ENCODE data around the gene TRHDE.

Gene TRHDE

GRCh38 chr12:72297666-72298065 is 25.5 kb downstream of the TRHDE start:
- FAIRE-seq (no peak), DNase-seq (ENCODE audit: insufficient read length, low spot score) (no peak)
- TF ChIP-seq TAF1 (IDR thresholded peaks at IDR 0.05; ENCODE audit: low read depth, low read length): no peak
- TF ChIP-seq POLR2AphosphoS5 (IDR thresholded peaks at IDR 0.05; ENCODE audit: low read depth, low read length): no peak
- TF ChIP-seq PAX5 (IDR thresholded peaks at IDR 0.05; ENCODE audit: insufficient read depth, low read length, severe bottlenecking): no peak

- TF ChIP-seq PAX5 (IDR thresholded peaks at IDR 0.05; ENCODE audit: insufficient read depth, low read length, severe bottlenecking): no peak
- no peak for DNase-seq (ENCODE audit: insufficient read length, low spot score)
- no peak for FAIRE-seq
These were observed 28.6 kb downstream of the TRHDE start for GRCh38 chr12:72300728-72301127.

GRCh38 chr12:72304751-72305150 is 32.6 kb downstream of the TRHDE start:
- DNase-seq (ENCODE audit: insufficient read length, low spot score) (no peak), FAIRE-seq (no peak)
- TF ChIP-seq SPI1 (IDR thresholded peaks at IDR 0.05; ENCODE audit: low read depth, low read length) (no peak), TAF1 (IDR thresholded peaks at IDR 0.05; ENCODE audit: low read depth, low read length) (no peak), POU2F2 (IDR thresholded peaks at IDR 0.05; ENCODE audit: low read depth, low read length) (no peak), POLR2AphosphoS5 (IDR thresholded peaks at IDR 0.05; ENCODE audit: low read depth, low read length) (no peak), POLR2A (IDR thresholded peaks at IDR 0.05; ENCODE audit: low read depth, low read length) (no peak), PAX5 (IDR thresholded peaks at IDR 0.05; ENCODE audit: insufficient read depth, low read length, severe bottlenecking) (no peak)

- DNase-seq (ENCODE audit: insufficient read length, low spot score): no peak
- FAIRE-seq: no peak
- TF ChIP-seq POLR2A (IDR thresholded peaks at IDR 0.05; ENCODE audit: low read depth, low read length) (no peak), POLR2AphosphoS5 (IDR thresholded peaks at IDR 0.05; ENCODE audit: low read depth, low read length) (no peak), TAF1 (IDR thresholded peaks at IDR 0.05; ENCODE audit: low read depth, low read length) (no peak), POU2F2 (IDR thresholded peaks at IDR 0.05; ENCODE audit: low read depth, low read length) (no peak), SPI1 (IDR thresholded peaks at IDR 0.05; ENCODE audit: low read depth, low read length) (no peak), PAX5 (IDR thresholded peaks at IDR 0.05; ENCODE audit: insufficient read depth, low read length, severe bottlenecking) (no peak)
These were observed 35.1 kb downstream of the TRHDE start for GRCh38 chr12:72307229-72307628.

- FAIRE-seq: no peak
- TF ChIP-seq POU2F2 (IDR thresholded peaks at IDR 0.05; ENCODE audit: low read depth, low read length) (no peak), POLR2AphosphoS5 (IDR thresholded peaks at IDR 0.05; ENCODE audit: low read depth, low read length) (no peak), PAX5 (IDR thresholded peaks at IDR 0.05; ENCODE audit: insufficient read depth, low read length, severe bottlenecking) (no peak), TAF1 (IDR thresholded peaks at IDR 0.05; ENCODE audit: low read depth, low read length) (no peak), POLR2A (IDR thresholded peaks at IDR 0.05; ENCODE audit: low read depth, low read length) (no peak), SPI1 (IDR thresholded peaks at IDR 0.05; ENCODE audit: low read depth, low read length) (no peak)
- DNase-seq (ENCODE audit: insufficient read length, low spot score): no peak
These were observed 39.8 kb downstream of the TRHDE start for GRCh38 chr12:72311946-72312345.

- TF ChIP-seq POLR2A (IDR thresholded peaks at IDR 0.05; ENCODE audit: low read depth, low read length): no peak
- no peak for TF ChIP-seq POU2F2 (IDR thresholded peaks at IDR 0.05; ENCODE audit: low read depth, low read length)
- TF ChIP-seq POLR2AphosphoS5 (IDR thresholded peaks at IDR 0.05; ENCODE audit: low read depth, low read length): no peak
- TF ChIP-seq SPI1 (IDR thresholded peaks at IDR 0.05; ENCODE audit: low read depth, low read length): no peak
- no peak for TF ChIP-seq TAF1 (IDR thresholded peaks at IDR 0.05; ENCODE audit: low read depth, low read length)
- TF ChIP-seq PAX5 (IDR thresholded peaks at IDR 0.05; ENCODE audit: insufficient read depth, low read length, severe bottlenecking): no peak
- no peak for DNase-seq (ENCODE audit: insufficient read length, low spot score)
- no peak for FAIRE-seq
These were observed 41.6 kb downstream of the TRHDE start for GRCh38 chr12:72313806-72314205.

- FAIRE-seq (no peak), DNase-seq (ENCODE audit: insufficient read length, low spot score) (no peak)
- TF ChIP-seq PAX5 (IDR thresholded peaks at IDR 0.05; ENCODE audit: insufficient read depth, low read length, severe bottlenecking): no peak
- TF ChIP-seq POU2F2 (IDR thresholded peaks at IDR 0.05; ENCODE audit: low read depth, low read length): no peak
- TF ChIP-seq SPI1 (IDR thresholded peaks at IDR 0.05; ENCODE audit: low read depth, low read length): no peak
These were observed 43.7 kb downstream of the TRHDE start for GRCh38 chr12:72315858-72316257.

- no peak for DNase-seq (ENCODE audit: insufficient read length, low spot score)
- no peak for FAIRE-seq
- no peak for TF ChIP-seq POU2F2 (IDR thresholded peaks at IDR 0.05; ENCODE audit: low read depth, low read length)
- TF ChIP-seq PAX5 (IDR thresholded peaks at IDR 0.05; ENCODE audit: insufficient read depth, low read length, severe bottlenecking): no peak
- no peak for TF ChIP-seq SPI1 (IDR thresholded peaks at IDR 0.05; ENCODE audit: low read depth, low read length)
- no peak for TF ChIP-seq POLR2A (IDR thresholded peaks at IDR 0.05; ENCODE audit: low read depth, low read length)
- TF ChIP-seq POLR2AphosphoS5 (IDR thresholded peaks at IDR 0.05; ENCODE audit: low read depth, low read length): no peak
- no peak for TF ChIP-seq TAF1 (IDR thresholded peaks at IDR 0.05; ENCODE audit: low read depth, low read length)
These were observed 46.2 kb downstream of the TRHDE start for GRCh38 chr12:72318341-72318740.

- no peak for DNase-seq (ENCODE audit: insufficient read length, low spot score)
- no peak for FAIRE-seq
- TF ChIP-seq PAX5 (IDR thresholded peaks at IDR 0.05; ENCODE audit: insufficient read depth, low read length, severe bottlenecking): no peak
- no peak for TF ChIP-seq POLR2A (IDR thresholded peaks at IDR 0.05; ENCODE audit: low read depth, low read length)
- no peak for TF ChIP-seq TAF1 (IDR thresholded peaks at IDR 0.05; ENCODE audit: low read depth, low read length)
- TF ChIP-seq POU2F2 (IDR thresholded peaks at IDR 0.05; ENCODE audit: low read depth, low read length): no peak
- TF ChIP-seq POLR2AphosphoS5 (IDR thresholded peaks at IDR 0.05; ENCODE audit: low read depth, low read length): no peak
- no peak for TF ChIP-seq SPI1 (IDR thresholded peaks at IDR 0.05; ENCODE audit: low read depth, low read length)
These were observed 51.7 kb downstream of the TRHDE start for GRCh38 chr12:72323881-72324280.

- FAIRE-seq (no peak), DNase-seq (ENCODE audit: insufficient read length, low spot score) (no peak)
- no peak for TF ChIP-seq POLR2A (IDR thresholded peaks at IDR 0.05; ENCODE audit: low read depth, low read length)
- no peak for TF ChIP-seq PAX5 (IDR thresholded peaks at IDR 0.05; ENCODE audit: insufficient read depth, low read length, severe bottlenecking)
- TF ChIP-seq POLR2AphosphoS5 (IDR thresholded peaks at IDR 0.05; ENCODE audit: low read depth, low read length): no peak
- no peak for TF ChIP-seq SPI1 (IDR thresholded peaks at IDR 0.05; ENCODE audit: low read depth, low read length)
- TF ChIP-seq TAF1 (IDR thresholded peaks at IDR 0.05; ENCODE audit: low read depth, low read length): no peak
- TF ChIP-seq POU2F2 (IDR thresholded peaks at IDR 0.05; ENCODE audit: low read depth, low read length): no peak
These were observed 58.1 kb downstream of the TRHDE start for GRCh38 chr12:72330301-72330700.
